ENCODE results near the gene CXCL9.

Gene CXCL9

GRCh38 chr4:75953509-75953908 lies 53.8 kb downstream of the CXCL9 start:
- no peak for DNase-seq

Measured in NCI-H1048 (cell line).